CD14-positive monocyte (primary cell): Measurements from ENCODE around the gene CREB5. TPM values are rescaled to one million over a fixed set of nuclear protein-coding genes. Genes with fewer than 3 reads are reported as not detected.
A peak's percentile ranks its signal among the peaks of the same experiment; 100 is the strongest.

Experiments used
- DNase-seq, 3 donors: peaks; one replicate each; pipeline ENCODE4 v3.0.0-alpha.2; 2011 to 2022
- H2AFZ ChIP-seq: 2 replicates; pipeline ENCODE4 v1.6.0; 2012; ENCODE audit warnings: mild to moderate bottlenecking, low read depth, low read length, inconsistent platforms; ENCODE audit not compliant: insufficient read depth, poor library complexity, severe bottlenecking
- H3K27ac ChIP-seq, 2 donors: 1 replicate in 1 of 2; 2 replicates in 1 of 2; pipeline ENCODE4 v1.5.1; 2012 to 2013; ENCODE audit warnings: low read length in 2 of 2, control low read depth in 1 of 2, inconsistent platforms in 1 of 2, low read depth in 1 of 2, mild to moderate bottlenecking in 1 of 2
- H3K27me3 ChIP-seq, 2 donors: one replicate each; pipeline versions ENCODE4 v1.6.0 to v1.6.1; 2011 to 2013; ENCODE audit warnings: low read length in 2 of 2; ENCODE audit not compliant: control insufficient read depth in 2 of 2, insufficient read depth in 2 of 2
- H3K36me3 ChIP-seq, 2 donors: replicated peaks in 1 of 2; 1 replicate in 1 of 2; 2 replicates in 1 of 2; pipeline versions ENCODE4 v1.5.1 to v1.6.1; 2012 to 2013; ENCODE audit warnings: low read length in 2 of 2, control low read depth in 1 of 2, inconsistent platforms in 1 of 2, mild to moderate bottlenecking in 1 of 2; ENCODE audit not compliant: insufficient read depth in 2 of 2, control insufficient read depth in 1 of 2
- H3K4me1 ChIP-seq, 2 donors: 1 replicate in 1 of 2; 2 replicates in 1 of 2; pipeline versions ENCODE4 v1.5.1 to v1.6.1; 2012 to 2013; ENCODE audit warnings: low read length in 2 of 2, control low read depth in 1 of 2, inconsistent platforms in 1 of 2, mild to moderate bottlenecking in 1 of 2, moderate library complexity in 1 of 2; ENCODE audit not compliant: insufficient read depth in 2 of 2, control insufficient read depth in 1 of 2
- H3K4me2 ChIP-seq: replicated peaks from 2 replicates; pipeline ENCODE3; 2012; ENCODE audit warnings: low read length, moderate library complexity, mild to moderate bottlenecking; ENCODE audit not compliant: poor library complexity, severe bottlenecking; ENCODE audit errors: extremely low read depth
- H3K4me3 ChIP-seq, 3 experiments: fragments of 200-600 bp in 1 of 3; sonication (generic) in 1 of 3; replicated peaks in 1 of 3; 1 replicate in 2 of 3; 2 replicates in 1 of 3; pipeline ENCODE4 v1.5.1; 2011 to 2013; ENCODE audit warnings: low read length in 3 of 3, mild to moderate bottlenecking in 3 of 3, control low read depth in 2 of 3, low read depth in 2 of 3, inconsistent platforms in 1 of 3, moderate library complexity in 1 of 3
- H3K79me2 ChIP-seq: 2 replicates; pipeline ENCODE4 v1.6.0; 2012; ENCODE audit warnings: mild to moderate bottlenecking, control low read depth, inconsistent platforms, low read length, moderate library complexity; ENCODE audit not compliant: insufficient read depth
- H3K9ac ChIP-seq: 2 replicates; pipeline ENCODE4 v1.6.0; 2017; ENCODE audit warnings: low read length, mild to moderate bottlenecking; ENCODE audit not compliant: insufficient read depth, poor library complexity, severe bottlenecking
- H3K9me3 ChIP-seq, 2 donors: replicated peaks in 1 of 2; 1 replicate in 1 of 2; 2 replicates in 1 of 2; pipeline versions ENCODE4 v1.5.1 to v1.6.1; 2012 to 2013; ENCODE audit warnings: low read length in 2 of 2, control low read depth in 1 of 2; ENCODE audit not compliant: control insufficient read depth in 1 of 2, insufficient read depth in 1 of 2
- H4K20me1 ChIP-seq: 2 replicates; pipeline ENCODE4 v1.6.0; 2012; ENCODE audit warnings: mild to moderate bottlenecking, low read length, control low read depth, moderate library complexity; ENCODE audit not compliant: insufficient read depth
- H3K27ac Mint-ChIP-seq, 7 donors: one replicate each; pipeline ENCODE4 v1.8.0; 2020; ENCODE audit warnings: mild to moderate bottlenecking in 7 of 7, mixed read lengths in 7 of 7, moderate library complexity in 6 of 7, inconsistent platforms in 2 of 7
- H3K27me3 Mint-ChIP-seq, 3 donors: one replicate each; pipeline ENCODE4 v1.8.0; 2021 to 2022; ENCODE audit warnings: low read depth in 3 of 3, mild to moderate bottlenecking in 3 of 3, mixed read lengths in 3 of 3, moderate library complexity in 3 of 3, inconsistent platforms in 1 of 3
- H3K36me3 Mint-ChIP-seq, 2 donors: one replicate each; pipeline ENCODE4 v1.8.0; 2020; ENCODE audit warnings: mixed read lengths in 2 of 2, inconsistent platforms in 1 of 2, mild to moderate bottlenecking in 1 of 2
- H3K4me1 Mint-ChIP-seq: one replicate; pipeline ENCODE4 v1.8.0; 2020; ENCODE audit warnings: mild to moderate bottlenecking, mixed read lengths
- H3K4me3 Mint-ChIP-seq, 2 donors: one replicate each; pipeline ENCODE4 v1.8.0; 2020; ENCODE audit warnings: mild to moderate bottlenecking in 2 of 2, mixed read lengths in 2 of 2, moderate library complexity in 1 of 2
- H3K9me3 Mint-ChIP-seq, 7 donors: one replicate each; pipeline ENCODE4 v1.8.0; 2020 to 2022; ENCODE audit warnings: mixed read lengths in 7 of 7, mild to moderate bottlenecking in 6 of 7, moderate library complexity in 6 of 7, inconsistent platforms in 2 of 7
- CTCF ChIP-seq: fragments of 200-600 bp; IDR thresholded peaks from one replicate; pipeline ENCODE4 v1.8.0; 2022; ENCODE audit warnings: antibody characterized with exemption, mild to moderate bottlenecking
- WGBS: methylation state at CpG from one replicate; pipeline ENCODE4 v1.1.5; 2013; ENCODE audit warnings: missing lambda C conversion rate; ENCODE audit not compliant: insufficient coverage; 5-methylcytosine and 5-hydroxymethylcytosine counted together
- intact Hi-C, 2 donors: fragments of 100-400 bp; cut with micrococcal nuclease; formaldehyde crosslinking; loops; one replicate each; pipeline versions ENCODE4 v1.15.0 to v1.15.1; 2023
- polyA plus RNA-seq, 3 donors: library from polyadenylated mRNA; depleted of rRNA in 1 of 3; unstranded in 2 of 3; stranded (reverse) in 1 of 3; fragments of 300-500 nt in 2 of 3; fragments of >200 nt in 1 of 3; fragmentation: Illumina TruSeq in 2 of 3; gene quantifications; 1 replicate in 2 of 3; 2 replicates in 1 of 3; pipeline ENCODE4 v1.2.3, GENCODE V29; 2012 to 2021

The CREB5 gene
- polyA plus RNA-seq, 3 donors: 25.1 to 72.3 (median 44.2) TPM

GRCh38 chr7:28533731-28534531 is 121.6 kb downstream of the CREB5 start:
- no peak overlapping the region for H3K4me3 ChIP-seq
- H3K36me3 ChIP-seq: no peaks in the 10 kb centered on the region
- intact Hi-C loops: no loop called here
- Mint-ChIP-seq H3K36me3 (no peaks in the 10 kb centered on the region), H3K4me1 (no peaks in the 10 kb centered on the region), H3K4me3 (no peak overlapping the region), H3K27ac (no peak overlapping the region), H3K9me3 (peaks cover 0 to 8% (median 0%) of the 10 kb centered on the region in 7 donors), H3K27me3 (peaks cover 1 to 11% (median 2%) of the 10 kb centered on the region in 3 donors)
- H3K9me3 ChIP-seq: no peaks in the 10 kb centered on the region
- no peak for TF ChIP-seq CTCF
- no peak for DNase-seq
- no peaks in the 10 kb centered on the region for H3K4me1 ChIP-seq
- no peaks in the 10 kb centered on the region for H4K20me1 ChIP-seq
- H3K27me3 ChIP-seq: peaks cover 0 to 4% of the 10 kb centered on the region in 2 donors
- H3K79me2 ChIP-seq: no peaks in the 10 kb centered on the region
- no peak overlapping the region for H3K4me2 ChIP-seq
- H2AFZ ChIP-seq: no peak overlapping the region
- no peak overlapping the region for H3K27ac ChIP-seq
- H3K9ac ChIP-seq: no peak overlapping the region
- WGBS: 50% methylated on average over 3 of the region's 6 CpGs

GRCh38 chr7:28536259-28536658 is 123.9 kb downstream of the CREB5 start:
- Mint-ChIP-seq H3K27ac (no peak overlapping the region), H3K4me3 (peak overlapping the region in 1 of 2 donors; percentile 4), H3K36me3 (no peaks in the 10 kb centered on the region), H3K9me3 (peaks cover 0 to 8% (median 0%) of the 10 kb centered on the region in 7 donors), H3K4me1 (no peaks in the 10 kb centered on the region), H3K27me3 (peaks cover under 1 to 9% (median 2%) of the 10 kb centered on the region in 3 donors)
- no peak overlapping the region for H3K27ac ChIP-seq
- no peaks in the 10 kb centered on the region for H3K79me2 ChIP-seq
- no peaks in the 10 kb centered on the region for H4K20me1 ChIP-seq
- H3K4me1 ChIP-seq: no peaks in the 10 kb centered on the region
- H3K27me3 ChIP-seq: peaks cover 0 to 4% of the 10 kb centered on the region in 2 donors
- no peak overlapping the region for H3K9ac ChIP-seq
- H3K9me3 ChIP-seq: no peaks in the 10 kb centered on the region
- H3K36me3 ChIP-seq: no peaks in the 10 kb centered on the region
- H3K4me2 ChIP-seq: no peak overlapping the region
- no peak overlapping the region for H3K4me3 ChIP-seq
- no peak overlapping the region for H2AFZ ChIP-seq
- DNase-seq: no peak
- 88% methylated on average over 6 of the region's 7 CpGs for WGBS
- intact Hi-C loops: no loop called here
- no peak for TF ChIP-seq CTCF
